GM21737 (cell line): ENCODE data around the gene CARS1.

ENCODE experiments used
- ATAC-seq: cut with Tn5 transposase; IDR thresholded peaks from one replicate; pipeline ENCODE4 v1.9.1; 2021; ENCODE audit warnings: mild to moderate bottlenecking, moderate library complexity; ENCODE audit not compliant: unreplicated experiment

CARS1 gene

GRCh38 chr11:2963112-2963754 lies 94.0 kb downstream of the CARS1 start:
- ATAC-seq: no peak

GRCh38 chr11:2961080-2961479 lies 96.1 kb downstream of the CARS1 start:
- ATAC-seq: no peak

GRCh38 chr11:2960139-2960538 lies 97.1 kb downstream of the CARS1 start:
- ATAC-seq: no peak

DNA sequence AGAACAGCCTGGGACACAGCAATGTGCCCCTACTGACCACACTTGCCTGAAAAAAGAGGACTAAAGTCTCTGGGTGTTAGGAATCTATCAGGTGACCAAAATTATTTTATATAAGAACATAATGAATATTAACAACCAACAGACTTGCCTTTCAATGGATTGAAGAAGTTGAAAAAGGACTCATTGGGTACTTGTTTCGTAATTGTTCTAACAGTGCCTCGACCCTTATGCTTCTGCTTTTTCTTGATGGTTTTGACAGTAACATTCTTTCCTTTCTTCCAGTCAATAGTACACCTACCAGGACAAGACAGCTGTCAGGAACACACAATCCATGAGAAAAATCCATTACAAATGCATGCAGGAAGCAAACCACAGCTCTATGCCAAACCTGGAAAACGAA lies 99.0 kb downstream of the CARS1 start:
- no peak for ATAC-seq

DNA sequence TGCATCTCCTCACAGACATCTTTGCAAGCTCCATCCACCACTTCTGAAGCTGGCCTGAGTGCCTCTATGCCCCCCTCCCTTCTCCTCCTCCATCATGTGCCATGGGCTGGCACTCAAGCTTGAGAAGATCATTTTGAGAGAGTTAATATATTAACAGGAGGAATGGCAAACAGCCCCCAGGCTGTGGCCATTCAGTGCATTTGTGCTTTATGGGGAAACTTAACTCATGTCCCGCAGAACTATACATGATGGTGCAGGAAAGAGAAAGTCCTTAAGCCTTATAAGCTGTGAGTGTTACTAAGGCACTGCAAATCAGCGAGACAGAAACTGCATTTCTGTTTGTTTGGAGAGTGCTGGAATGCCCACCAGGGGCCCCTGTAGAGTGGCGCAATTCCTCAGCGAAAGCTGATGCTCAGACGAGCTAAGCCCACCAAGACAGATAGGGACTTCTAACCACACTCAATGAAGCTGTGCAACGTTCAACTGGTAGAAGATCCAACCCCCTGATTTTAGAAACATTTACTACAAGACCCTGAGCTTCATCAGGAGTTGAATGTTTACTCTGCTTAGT lies 101.2 kb downstream of the CARS1 start:
- ATAC-seq: no peak

DNA sequence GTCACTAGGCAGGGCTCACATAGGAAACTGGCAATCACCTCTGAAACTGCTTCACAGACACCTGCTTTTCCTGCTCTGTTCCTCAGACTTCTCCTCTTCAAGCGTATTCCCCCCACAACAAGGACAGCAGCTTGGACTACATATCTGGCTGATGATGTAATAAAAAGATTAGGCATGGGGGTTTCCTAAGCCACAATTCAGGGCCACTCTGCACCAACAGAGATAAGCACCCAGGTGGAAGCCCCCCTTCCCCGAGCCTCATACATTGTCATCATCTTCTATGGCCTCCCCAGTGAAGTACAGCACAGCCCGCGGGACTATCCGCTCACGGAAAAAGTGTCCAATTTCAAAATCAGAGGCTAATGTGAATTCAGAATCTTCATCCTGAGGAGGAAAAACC lies 103.0 kb downstream of the CARS1 start:
- no peak for ATAC-seq

GRCh38 chr11:2952290-2952689 lies 104.9 kb downstream of the CARS1 start:
- ATAC-seq: no peak

DNA sequence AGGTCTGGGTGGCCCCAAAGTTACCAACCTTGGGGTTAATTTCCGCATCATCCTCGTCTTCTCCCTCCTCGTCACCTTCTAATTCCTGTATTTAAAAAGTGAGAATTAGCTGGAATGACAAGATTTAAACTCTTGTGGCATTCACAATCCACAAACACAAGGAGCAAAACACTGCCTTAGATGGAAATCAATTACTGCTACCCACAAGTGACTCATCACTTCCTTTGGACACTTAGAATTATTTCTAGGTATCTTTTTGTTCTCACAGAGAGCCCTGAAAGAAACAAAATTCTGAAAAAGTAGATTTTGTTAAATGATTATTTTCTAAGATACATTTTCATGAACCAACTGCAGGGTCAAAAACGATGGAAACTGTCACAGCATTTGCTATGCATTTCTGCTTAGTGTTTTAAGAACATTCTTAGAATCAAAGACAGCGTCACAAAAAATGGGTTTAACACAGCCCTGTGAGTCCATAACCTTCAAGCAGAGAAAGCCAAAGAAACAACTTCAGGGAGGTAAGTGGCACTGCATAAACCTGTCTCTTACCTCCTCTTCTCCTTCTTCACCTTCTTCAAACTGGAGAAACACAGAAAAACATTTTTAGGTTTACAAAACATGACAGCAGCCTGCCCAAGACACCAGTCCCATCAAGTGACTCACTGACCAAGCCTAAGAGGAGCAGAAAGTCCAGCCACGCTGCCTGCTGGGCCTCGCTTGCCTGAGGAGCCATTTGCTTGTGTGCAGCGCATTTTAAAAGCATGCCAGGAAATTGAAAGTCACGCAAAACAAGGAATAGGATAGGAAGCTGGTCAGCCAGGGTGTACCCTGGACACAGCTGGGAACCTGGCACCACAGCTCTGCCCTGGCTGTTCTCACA lies 105.8 kb downstream of the CARS1 start:
- ATAC-seq: no peak
